PFSK-1 (cell line): Measurements from ENCODE around the gene DCAF17.

ENCODE experiments used
- FOXP2 ChIP-seq: optimal IDR thresholded peaks from 2 replicates; pipeline ENCODE3; 2011; ENCODE audit warnings: borderline replicate concordance, control low read depth, inconsistent platforms; ENCODE audit not compliant: insufficient read depth; ENCODE audit errors: extremely low read length, extremely low read depth
- POLR2AphosphoS5 ChIP-seq: IDR thresholded peaks from 2 replicates; pipeline ENCODE4 v1.6.1; 2012; ENCODE audit warnings: low read depth, mild to moderate bottlenecking, control low read depth, low read length, moderate library complexity
- REST ChIP-seq, 2 experiments: IDR thresholded peaks; 2 replicates each; pipeline versions ENCODE4 v1.6.1 to v1.8.0; 2011 to 2012; ENCODE audit warnings: low read depth in 2 of 2, low read length in 2 of 2, control low read depth in 1 of 2, inconsistent platforms in 1 of 2, mild to moderate bottlenecking in 1 of 2, moderate library complexity in 1 of 2; ENCODE audit not compliant: insufficient read depth in 1 of 2
- SIN3A ChIP-seq: IDR thresholded peaks from 2 replicates; pipeline ENCODE4 v1.6.1; 2012; ENCODE audit warnings: mild to moderate bottlenecking, low read length, moderate library complexity, borderline replicate concordance; ENCODE audit not compliant: insufficient read depth
- TAF1 ChIP-seq: IDR thresholded peaks from 2 replicates; pipeline ENCODE4 v1.6.1; 2012; ENCODE audit warnings: low read length, control low read depth, borderline replicate concordance; ENCODE audit not compliant: insufficient read depth

- TF ChIP-seq POLR2AphosphoS5 (no peak), REST (IDR thresholded peaks at IDR 0.05; ENCODE audit: insufficient read depth in 1 of 2, low read depth in 2 of 2, low read length in 2 of 2) (no peak), TAF1 (no peak), SIN3A (no peak), FOXP2 (no peak)
Measured at GRCh38 chr2:171419333-171419732, 14.7 kb upstream of the DCAF17 start.
